Neural cell (in vitro differentiated cells): Measurements from ENCODE around the gene MAST2. TPM values are rescaled to one million over a fixed set of nuclear protein-coding genes. Genes with fewer than 3 reads are reported as not detected.
"Not testable (repeated sequence)": the region's sequence is repeated elsewhere in the genome, so short reads cannot be mapped to it uniquely, and the experiment has no call there.

Experiments
- H2AFZ ChIP-seq: fragments of 200-600, 300-800 bp; sonication (generic), shearing (Covaris generic); 2 replicates; pipeline ENCODE4 v1.6.0; 2014; ENCODE audit warnings: low read depth, mild to moderate bottlenecking, antibody characterized with exemption, low read length, moderate library complexity
- H3F3A ChIP-seq: fragments of 200-600 bp; shearing (Covaris generic); 2 replicates; pipeline ENCODE4 v1.6.1; 2016; ENCODE audit warnings: mild to moderate bottlenecking, moderate library complexity, mixed read lengths, antibody characterized with exemption, low read length; ENCODE audit not compliant: insufficient read depth, poor library complexity, severe bottlenecking
- H3K27ac ChIP-seq: fragments of 200-600, 300-800 bp; sonication (generic), shearing (Covaris generic); 2 replicates; pipeline ENCODE4 v1.5.1; 2014; ENCODE audit warnings: mild to moderate bottlenecking, low read length, moderate library complexity
- H3K27me3 ChIP-seq: fragments of 300-800, 200-600 bp; sonication (generic), shearing (Covaris generic); 2 replicates; pipeline ENCODE4 v1.6.0; 2014; ENCODE audit warnings: mild to moderate bottlenecking, low read depth, low read length, moderate library complexity; ENCODE audit not compliant: insufficient read depth
- H3K36me3 ChIP-seq: fragments of 300-800, 200-600 bp; sonication (generic), shearing (Covaris generic); 2 replicates; pipeline ENCODE4 v1.5.1; 2014; ENCODE audit warnings: mild to moderate bottlenecking, antibody characterized with exemption, low read length, moderate library complexity; ENCODE audit not compliant: insufficient read depth
- H3K4me2 ChIP-seq: fragments of 300-800, 200-600 bp; sonication (generic), shearing (Covaris generic); 2 replicates; pipeline ENCODE4 v1.6.0; 2014; ENCODE audit warnings: mild to moderate bottlenecking, low read length
- H3K4me3 ChIP-seq: fragments of 300-800, 200-600 bp; sonication (generic), shearing (Covaris generic); 2 replicates; pipeline ENCODE4 v1.5.1; 2014; ENCODE audit warnings: mild to moderate bottlenecking, low read length, moderate library complexity
- H3K79me2 ChIP-seq: fragments of 200-600 bp; shearing (Covaris generic); replicated peaks from 2 replicates; pipeline ENCODE4 v1.6.0; 2014; ENCODE audit warnings: mild to moderate bottlenecking, low read length, moderate library complexity; ENCODE audit not compliant: insufficient read depth
- H3K9ac ChIP-seq: fragments of 300-800, 200-600 bp; sonication (generic), shearing (Covaris generic); 2 replicates; pipeline ENCODE4 v1.6.1; 2016; ENCODE audit warnings: mild to moderate bottlenecking, low read length, mixed read lengths
- H3K9me2 ChIP-seq: fragments of 200-600 bp; shearing (Covaris generic); 2 replicates; pipeline ENCODE4 v1.6.1; 2016; ENCODE audit warnings: mild to moderate bottlenecking, low read length, mixed read lengths; ENCODE audit not compliant: insufficient read depth
- H3K9me3 ChIP-seq: fragments of 200-600, 300-800 bp; sonication (generic), shearing (Covaris generic); 2 replicates; pipeline ENCODE4 v1.6.1; 2016; ENCODE audit warnings: mild to moderate bottlenecking, mixed run types, low read length, moderate library complexity, mixed read lengths
- H4K20me1 ChIP-seq: fragments of 200-600 bp; shearing (Covaris generic); 2 replicates; pipeline ENCODE4 v1.6.1; 2016; ENCODE audit warnings: mild to moderate bottlenecking, mixed run types; ENCODE audit not compliant: insufficient read depth
- EP300 ChIP-seq: fragments of 450-650 bp; conservative IDR thresholded peaks from 2 replicates; pipeline ENCODE4 v1.6.1; 2014; ENCODE audit warnings: antibody characterized with exemption, mild to moderate bottlenecking, moderate library complexity; ENCODE audit not compliant: poor library complexity, severe bottlenecking
- EZH2 ChIP-seq: fragments of 200-600, 300-800 bp; shearing (Covaris generic), sonication (generic); IDR thresholded peaks from 2 replicates; pipeline ENCODE4 v1.6.1; 2014; ENCODE audit warnings: antibody characterized with exemption, low read length, borderline replicate concordance, mild to moderate bottlenecking; ENCODE audit not compliant: insufficient read depth, poor library complexity, severe bottlenecking
- MXI1 ChIP-seq: fragments of 450-650 bp; conservative IDR thresholded peaks from 2 replicates; pipeline ENCODE4 v1.6.1; 2014; ENCODE audit warnings: antibody characterized with exemption, mild to moderate bottlenecking; ENCODE audit not compliant: poor library complexity, severe bottlenecking
- POLR2AphosphoS5 ChIP-seq: IDR thresholded peaks from 2 replicates; pipeline ENCODE4 v1.6.1; 2012
- RAD21 ChIP-seq: fragments of 450-650 bp; conservative IDR thresholded peaks from 2 replicates; pipeline ENCODE4 v1.6.1; 2014; ENCODE audit warnings: antibody characterized with exemption, mild to moderate bottlenecking, moderate library complexity
- SMC3 ChIP-seq: fragments of 450-650 bp; conservative IDR thresholded peaks from 2 replicates; pipeline ENCODE4 v1.6.1; 2014; ENCODE audit warnings: antibody characterized with exemption, mild to moderate bottlenecking, moderate library complexity; ENCODE audit not compliant: poor library complexity
- TAF1 ChIP-seq: IDR thresholded peaks from 2 replicates; pipeline ENCODE4 v1.6.1; 2012; ENCODE audit warnings: low read depth
- polyA plus RNA-seq: library from polyadenylated mRNA; depleted of rRNA; stranded (reverse); fragments of >200 nt; gene quantifications from 2 replicates; pipeline ENCODE4 v1.2.3, GENCODE V29; 2014
- TF ChIP-seq, protein P1 (sequence below): fragments of 450-650 bp; IDR thresholded peaks from 2 replicates; pipeline ENCODE4 v1.5.1; 2014; ENCODE audit warnings: antibody characterized with exemption, mild to moderate bottlenecking, moderate library complexity; ENCODE audit not compliant: poor library complexity, severe bottlenecking
- TF ChIP-seq, protein P2 (sequence below): IDR thresholded peaks from 2 replicates; pipeline ENCODE4 v1.6.1; 2012; ENCODE audit warnings: borderline replicate concordance

Gene MAST2
- polyA plus RNA-seq, 1 donor from 2014 or later: 22.2 TPM

DNA sequence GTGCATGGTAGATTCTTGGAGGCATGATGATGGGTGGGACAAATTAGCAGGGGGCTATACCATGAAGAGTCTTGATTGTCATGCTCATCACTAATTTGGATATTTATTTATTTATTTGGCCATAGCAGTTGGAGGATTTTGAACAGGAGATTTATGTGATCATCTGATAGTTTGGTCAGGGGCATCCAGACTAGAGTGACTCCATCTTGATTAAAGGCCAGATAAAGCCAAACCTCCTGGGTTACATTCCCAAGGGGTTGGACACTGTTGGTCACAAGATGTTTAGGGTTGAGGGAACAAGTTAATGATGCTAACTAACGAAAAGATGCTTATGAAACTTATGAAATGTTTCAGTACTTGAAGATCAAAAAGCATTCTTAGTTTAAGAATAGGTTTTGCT is 139.8 kb downstream of the MAST2 start:
- H3K27me3 ChIP-seq: no peaks in the 10 kb centered on the region
- no peak overlapping the region for H3K9ac ChIP-seq
- H3K9me2 ChIP-seq: no peaks in the 10 kb centered on the region
- H3K36me3 ChIP-seq: no peaks in the 10 kb centered on the region
- H4K20me1 ChIP-seq: no peaks in the 10 kb centered on the region
- no peak overlapping the region for H3K4me2 ChIP-seq
- no peaks in the 10 kb centered on the region for H3K79me2 ChIP-seq
- no peaks in the 10 kb centered on the region for H3F3A ChIP-seq
- H3K27ac ChIP-seq: no peak overlapping the region
- H2AFZ ChIP-seq: no peak overlapping the region
- H3K4me3 ChIP-seq: no peak overlapping the region
- TF ChIP-seq MXI1 (no peak), EP300 (no peak), RAD21 (no peak), EZH2 (no peak), SMC3 (no peak), TAF1 (no peak)
- TF ChIP-seq, protein P1, sequence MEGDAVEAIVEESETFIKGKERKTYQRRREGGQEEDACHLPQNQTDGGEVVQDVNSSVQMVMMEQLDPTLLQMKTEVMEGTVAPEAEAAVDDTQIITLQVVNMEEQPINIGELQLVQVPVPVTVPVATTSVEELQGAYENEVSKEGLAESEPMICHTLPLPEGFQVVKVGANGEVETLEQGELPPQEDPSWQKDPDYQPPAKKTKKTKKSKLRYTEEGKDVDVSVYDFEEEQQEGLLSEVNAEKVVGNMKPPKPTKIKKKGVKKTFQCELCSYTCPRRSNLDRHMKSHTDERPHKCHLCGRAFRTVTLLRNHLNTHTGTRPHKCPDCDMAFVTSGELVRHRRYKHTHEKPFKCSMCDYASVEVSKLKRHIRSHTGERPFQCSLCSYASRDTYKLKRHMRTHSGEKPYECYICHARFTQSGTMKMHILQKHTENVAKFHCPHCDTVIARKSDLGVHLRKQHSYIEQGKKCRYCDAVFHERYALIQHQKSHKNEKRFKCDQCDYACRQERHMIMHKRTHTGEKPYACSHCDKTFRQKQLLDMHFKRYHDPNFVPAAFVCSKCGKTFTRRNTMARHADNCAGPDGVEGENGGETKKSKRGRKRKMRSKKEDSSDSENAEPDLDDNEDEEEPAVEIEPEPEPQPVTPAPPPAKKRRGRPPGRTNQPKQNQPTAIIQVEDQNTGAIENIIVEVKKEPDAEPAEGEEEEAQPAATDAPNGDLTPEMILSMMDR: no peak
- TF ChIP-seq, protein P2, sequence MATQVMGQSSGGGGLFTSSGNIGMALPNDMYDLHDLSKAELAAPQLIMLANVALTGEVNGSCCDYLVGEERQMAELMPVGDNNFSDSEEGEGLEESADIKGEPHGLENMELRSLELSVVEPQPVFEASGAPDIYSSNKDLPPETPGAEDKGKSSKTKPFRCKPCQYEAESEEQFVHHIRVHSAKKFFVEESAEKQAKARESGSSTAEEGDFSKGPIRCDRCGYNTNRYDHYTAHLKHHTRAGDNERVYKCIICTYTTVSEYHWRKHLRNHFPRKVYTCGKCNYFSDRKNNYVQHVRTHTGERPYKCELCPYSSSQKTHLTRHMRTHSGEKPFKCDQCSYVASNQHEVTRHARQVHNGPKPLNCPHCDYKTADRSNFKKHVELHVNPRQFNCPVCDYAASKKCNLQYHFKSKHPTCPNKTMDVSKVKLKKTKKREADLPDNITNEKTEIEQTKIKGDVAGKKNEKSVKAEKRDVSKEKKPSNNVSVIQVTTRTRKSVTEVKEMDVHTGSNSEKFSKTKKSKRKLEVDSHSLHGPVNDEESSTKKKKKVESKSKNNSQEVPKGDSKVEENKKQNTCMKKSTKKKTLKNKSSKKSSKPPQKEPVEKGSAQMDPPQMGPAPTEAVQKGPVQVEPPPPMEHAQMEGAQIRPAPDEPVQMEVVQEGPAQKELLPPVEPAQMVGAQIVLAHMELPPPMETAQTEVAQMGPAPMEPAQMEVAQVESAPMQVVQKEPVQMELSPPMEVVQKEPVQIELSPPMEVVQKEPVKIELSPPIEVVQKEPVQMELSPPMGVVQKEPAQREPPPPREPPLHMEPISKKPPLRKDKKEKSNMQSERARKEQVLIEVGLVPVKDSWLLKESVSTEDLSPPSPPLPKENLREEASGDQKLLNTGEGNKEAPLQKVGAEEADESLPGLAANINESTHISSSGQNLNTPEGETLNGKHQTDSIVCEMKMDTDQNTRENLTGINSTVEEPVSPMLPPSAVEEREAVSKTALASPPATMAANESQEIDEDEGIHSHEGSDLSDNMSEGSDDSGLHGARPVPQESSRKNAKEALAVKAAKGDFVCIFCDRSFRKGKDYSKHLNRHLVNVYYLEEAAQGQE: no peak
- no peaks in the 10 kb centered on the region for H3K9me3 ChIP-seq

DNA sequence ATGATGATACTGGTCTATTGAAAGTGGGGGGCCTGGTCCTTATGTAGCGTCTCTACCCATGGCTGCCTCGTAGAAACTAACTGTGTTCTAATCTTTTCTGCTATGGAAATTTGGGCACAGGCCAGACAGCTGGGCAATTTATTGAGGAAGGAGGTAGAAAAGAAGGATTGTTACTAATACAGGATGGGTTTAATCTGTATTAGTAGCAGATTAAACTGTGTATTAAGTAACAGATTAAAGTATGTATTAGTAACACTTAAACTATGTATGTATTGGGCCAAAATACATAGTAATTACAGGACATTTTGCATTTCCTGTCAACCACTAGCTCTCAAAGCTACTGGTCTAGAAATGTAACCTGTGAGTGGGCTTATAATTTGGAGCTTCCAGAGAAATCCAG is 142.0 kb downstream of the MAST2 start:
- H3K9me3 ChIP-seq: no peaks in the 10 kb centered on the region
- H2AFZ ChIP-seq: no peak overlapping the region
- H3F3A ChIP-seq: no peaks in the 10 kb centered on the region
- no peaks in the 10 kb centered on the region for H3K27me3 ChIP-seq
- H3K9me2 ChIP-seq: no peaks in the 10 kb centered on the region
- H3K36me3 ChIP-seq: no peaks in the 10 kb centered on the region
- no peaks in the 10 kb centered on the region for H4K20me1 ChIP-seq
- H3K4me3 ChIP-seq: no peak overlapping the region
- no peaks in the 10 kb centered on the region for H3K79me2 ChIP-seq
- H3K9ac ChIP-seq: no peak overlapping the region
- H3K27ac ChIP-seq: no peak overlapping the region
- TF ChIP-seq EP300 (no peak), RAD21 (no peak), POLR2AphosphoS5 (no peak), MXI1 (no peak), TAF1 (no peak), SMC3 (no peak), EZH2 (no peak)
- TF ChIP-seq, protein P2: no peak
- TF ChIP-seq, protein P1: no peak
- H3K4me2 ChIP-seq: no peak overlapping the region

DNA sequence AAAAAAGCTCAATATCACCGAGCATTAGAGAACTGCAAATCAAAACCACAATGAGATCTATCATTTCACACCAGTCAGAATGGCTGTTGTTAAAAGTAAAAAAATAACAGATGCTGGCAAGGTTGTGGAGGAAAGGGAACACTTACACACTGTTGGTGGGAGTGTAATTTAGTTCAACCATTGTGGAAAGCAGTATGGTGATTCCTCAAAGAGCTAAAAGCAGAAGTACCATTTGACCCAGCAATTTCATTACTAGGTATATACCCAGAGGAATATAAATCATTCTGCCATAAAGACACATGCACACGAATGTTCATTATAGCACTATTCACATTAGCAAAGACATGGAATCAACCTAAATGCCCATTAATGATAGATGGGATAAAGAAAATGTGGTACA is 146.1 kb downstream of the MAST2 start:
- not testable (repeated sequence) for H3K9me3 ChIP-seq, H3K27me3 ChIP-seq, H3K27ac ChIP-seq, H3K79me2 ChIP-seq, H3K36me3 ChIP-seq, H3K9ac ChIP-seq, H4K20me1 ChIP-seq, H3K4me2 ChIP-seq, H2AFZ ChIP-seq, H3F3A ChIP-seq, H3K9me2 ChIP-seq, H3K4me3 ChIP-seq
